GM21390 (cell line): Measurements from ENCODE around the gene MAPK12.

ENCODE experiments used
- ATAC-seq: cut with Tn5 transposase; IDR thresholded peaks from one replicate; pipeline ENCODE4 v1.9.1; 2021; ENCODE audit not compliant: unreplicated experiment

MAPK12 gene

GRCh38 chr22:50299785-50300619 is 38.5 kb upstream of the MAPK12 start:
- ATAC-seq, result no peak

- no peak for ATAC-seq
Measured at GRCh38 chr22:50298937-50299784, 37.7 kb upstream of the MAPK12 start.

DNA sequence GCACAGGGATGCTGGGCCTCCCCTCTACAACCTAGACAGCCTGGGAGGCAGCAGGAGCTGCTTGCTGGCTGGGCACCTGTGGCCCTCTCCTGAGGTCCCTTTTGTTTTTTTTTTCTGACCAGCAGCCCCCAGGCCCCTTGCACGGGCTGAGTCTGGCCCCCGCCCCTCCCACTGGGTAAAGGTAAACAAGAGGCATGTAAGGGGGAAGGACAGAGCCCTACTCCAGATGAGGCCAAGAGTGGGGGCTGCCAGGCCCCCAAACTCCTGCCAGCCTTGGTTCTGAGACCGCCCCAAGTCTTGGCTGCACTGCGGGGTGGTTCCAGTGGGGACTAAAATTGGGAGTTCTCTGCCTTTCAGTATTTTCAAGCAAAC is 36.8 kb upstream of the MAPK12 start:
- ATAC-seq, result no peak

DNA sequence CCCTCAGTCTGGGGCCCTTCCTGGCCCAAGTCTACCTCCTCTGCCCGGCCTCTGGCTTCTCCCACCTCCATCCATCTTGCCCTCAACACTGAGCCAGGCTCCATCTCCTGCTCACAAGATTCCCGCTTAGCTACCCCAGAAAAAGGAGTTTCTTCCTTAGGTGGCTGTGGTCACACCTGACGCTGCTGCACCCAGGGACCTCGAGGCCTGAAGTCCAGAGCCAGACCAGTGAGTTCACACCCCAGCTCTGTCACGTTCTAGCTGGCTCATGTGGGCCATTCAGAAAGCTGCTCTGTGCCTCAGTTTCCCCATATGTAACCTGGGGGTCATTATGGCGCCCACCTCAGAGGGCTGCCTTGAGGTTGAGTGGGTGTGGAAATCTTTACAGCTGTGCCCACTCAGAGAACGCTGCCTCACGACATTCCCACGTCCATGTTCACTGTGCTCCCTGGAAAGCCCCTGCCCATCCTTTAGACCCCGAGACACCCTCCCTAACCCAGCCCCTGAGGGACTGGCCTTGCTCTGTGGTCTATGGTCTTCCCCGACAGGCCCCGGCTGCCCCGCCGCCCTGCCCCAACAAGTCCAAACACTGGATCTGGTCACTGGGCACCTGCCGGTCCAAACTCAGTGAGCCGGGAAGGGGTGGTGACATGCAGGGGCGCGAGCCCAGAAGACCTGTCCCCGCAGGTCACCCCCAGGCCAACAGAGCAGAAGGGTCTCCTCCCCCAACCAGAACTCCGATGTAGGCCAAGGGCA is 36.2 kb upstream of the MAPK12 start:
- no peak for ATAC-seq

GRCh38 chr22:50296658-50297490 is 35.4 kb upstream of the MAPK12 start:
- ATAC-seq, result no peak

- ATAC-seq, result no peak
Measured at GRCh38 chr22:50294319-50294656, 32.8 kb upstream of the MAPK12 start.

DNA sequence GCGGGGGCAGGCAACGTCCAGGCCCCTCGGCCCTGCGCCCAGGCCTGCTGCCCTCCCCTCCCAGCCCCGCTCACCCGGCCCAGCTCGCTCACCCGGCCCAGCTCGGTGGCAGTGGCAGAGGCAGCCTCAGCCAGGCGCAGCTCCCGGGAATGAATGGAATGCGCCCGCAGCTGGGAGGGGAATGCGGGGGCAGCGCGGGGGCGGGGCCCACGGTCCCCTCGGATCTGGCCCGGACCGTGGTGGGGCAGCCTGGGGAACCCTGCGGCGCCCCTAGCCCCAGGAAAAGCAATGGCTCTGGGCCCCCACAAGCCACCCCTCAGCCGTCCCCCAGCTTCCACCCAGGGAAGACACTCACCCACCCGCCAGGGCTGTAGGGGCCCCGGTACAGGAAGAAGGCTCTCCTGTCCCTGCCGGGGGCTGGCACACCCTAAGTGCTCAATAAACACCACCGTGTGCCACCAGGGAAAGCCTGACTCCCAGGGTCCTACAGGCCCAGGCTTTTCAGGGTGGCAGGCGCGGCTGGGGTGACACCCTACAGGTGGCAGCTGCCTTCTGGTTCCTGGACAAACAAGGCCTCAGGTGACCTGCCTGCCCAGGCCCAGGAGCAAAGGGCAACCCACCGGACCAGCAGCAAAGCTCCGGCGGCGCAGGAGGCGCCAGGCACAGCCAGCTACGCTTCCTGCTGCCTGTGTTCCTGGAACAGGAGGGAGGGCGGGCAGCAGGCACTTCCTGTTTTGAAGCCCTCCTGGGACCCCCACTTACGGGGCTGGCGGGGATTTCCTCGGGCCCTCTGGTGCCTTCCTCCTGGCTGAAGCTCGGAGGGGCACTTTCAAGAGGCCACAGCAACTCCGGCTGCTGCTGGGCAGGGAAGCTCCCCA is 32.2 kb upstream of the MAPK12 start:
- no peak for ATAC-seq

DNA sequence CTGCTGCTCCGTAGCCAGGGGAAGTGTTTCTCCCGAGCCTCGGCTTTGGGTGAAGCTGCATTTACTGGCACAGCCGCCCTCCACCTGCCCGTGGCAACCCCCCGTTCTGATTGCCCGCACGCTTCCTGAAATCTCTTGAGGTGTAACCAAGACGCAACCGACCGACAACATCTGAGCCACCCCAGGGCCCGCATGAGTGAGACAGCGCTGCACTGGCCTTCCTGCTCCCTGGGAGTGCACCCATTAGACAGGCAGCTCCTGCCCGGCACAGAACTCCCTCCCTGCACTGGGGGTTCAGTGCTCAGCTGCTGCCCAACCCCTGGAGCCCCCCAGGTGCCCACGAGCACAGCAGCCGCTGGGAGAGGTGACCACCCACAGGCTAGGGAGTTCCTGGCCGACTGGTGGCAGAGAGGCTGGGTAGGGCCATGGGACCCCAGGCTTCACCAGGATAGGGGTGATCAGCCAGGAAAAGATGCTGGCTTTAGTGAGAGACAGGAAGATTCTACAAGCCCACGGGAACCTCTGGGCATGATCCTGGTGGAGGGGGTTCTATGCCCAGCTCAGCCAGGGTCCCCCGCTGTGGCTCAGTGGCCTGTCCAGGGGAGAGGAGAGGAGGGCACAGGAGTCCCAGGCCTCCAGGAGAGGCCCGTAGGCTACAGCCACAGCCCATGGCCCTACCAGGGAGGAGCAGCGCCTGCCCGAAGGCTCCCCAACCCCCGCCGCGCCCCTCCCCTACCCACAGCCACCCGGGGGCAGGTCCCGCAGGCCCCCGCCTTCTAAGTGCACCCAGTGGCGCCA is 31.4 kb upstream of the MAPK12 start:
- ATAC-seq, result no peak

- ATAC-seq, result no peak
Measured at GRCh38 chr22:50289942-50290630, 28.6 kb upstream of the MAPK12 start.

DNA sequence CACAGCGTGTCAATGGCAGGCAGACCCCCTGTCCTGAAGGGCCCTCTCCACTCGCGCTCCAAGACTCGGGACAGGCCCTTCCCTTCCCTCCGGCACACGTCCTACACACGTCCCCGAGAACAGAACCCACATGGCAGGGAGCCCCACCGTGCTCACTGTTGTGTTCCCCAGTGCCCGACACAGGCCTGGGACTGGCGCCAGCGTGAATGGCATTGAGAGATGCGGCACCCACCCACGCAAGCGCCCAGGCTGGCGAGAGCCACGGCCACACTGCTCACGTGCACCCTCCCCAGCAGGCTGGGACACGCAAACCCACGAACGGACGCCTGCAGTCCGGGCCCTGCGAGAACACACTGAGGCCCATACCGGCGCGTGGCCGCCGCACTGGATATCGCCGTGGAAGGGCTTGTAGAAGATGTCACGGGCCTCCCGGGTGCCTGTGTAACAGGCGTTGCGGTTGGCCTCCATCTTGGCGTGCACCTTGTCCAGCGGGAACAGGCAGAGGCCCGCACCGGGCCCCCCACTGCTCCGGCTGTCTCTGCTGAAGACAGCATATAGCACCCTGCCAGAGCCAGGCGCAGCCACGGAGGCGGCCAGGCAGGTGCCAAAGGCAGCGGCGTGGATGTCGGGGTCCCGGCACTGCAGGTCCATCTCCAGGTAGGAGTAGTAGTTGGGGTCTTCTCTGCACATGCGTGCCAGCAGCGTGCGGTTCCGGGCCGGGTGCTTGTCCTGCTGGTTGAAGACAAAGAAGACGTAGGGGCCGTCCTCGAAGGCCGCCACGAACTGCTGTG is 27.9 kb upstream of the MAPK12 start:
- ATAC-seq, result no peak

GRCh38 chr22:50287731-50288130 is 26.2 kb upstream of the MAPK12 start:
- no peak for ATAC-seq

DNA sequence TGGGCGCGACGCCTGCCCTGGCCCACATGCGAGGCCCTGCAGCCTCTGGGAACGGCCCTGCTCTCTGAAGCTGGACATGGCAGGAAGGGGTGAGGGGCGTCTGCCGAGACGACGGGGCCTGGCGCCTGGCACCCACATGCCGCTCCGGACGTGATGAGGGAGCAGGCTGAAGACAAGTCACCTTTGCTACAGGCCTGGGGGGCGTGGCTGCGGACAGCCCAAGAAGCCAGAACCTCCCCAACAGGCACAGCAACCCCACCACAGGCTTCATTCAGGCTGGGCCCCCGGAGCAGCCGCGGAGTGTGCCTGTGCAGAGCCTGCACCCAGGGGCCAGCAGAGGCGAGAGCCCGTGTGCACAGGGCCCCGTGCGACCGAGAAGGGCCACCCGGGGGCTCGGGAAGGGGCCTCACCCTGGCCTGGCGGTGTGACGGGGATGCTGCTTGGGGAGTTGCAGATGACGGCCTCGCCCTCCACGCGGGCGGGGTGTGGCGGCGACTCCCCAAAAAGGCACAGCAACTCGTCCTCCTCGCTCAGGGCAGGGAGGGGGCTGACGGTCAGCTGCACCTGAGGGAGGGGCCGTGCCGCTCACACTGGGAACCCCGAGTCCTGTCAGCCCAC is 25.3 kb upstream of the MAPK12 start:
- ATAC-seq, result no peak

- no peak for ATAC-seq
Measured at GRCh38 chr22:50286275-50286674, 24.8 kb upstream of the MAPK12 start.

- no peak for ATAC-seq
Measured at GRCh38 chr22:50285568-50286229, 24.2 kb upstream of the MAPK12 start.

DNA sequence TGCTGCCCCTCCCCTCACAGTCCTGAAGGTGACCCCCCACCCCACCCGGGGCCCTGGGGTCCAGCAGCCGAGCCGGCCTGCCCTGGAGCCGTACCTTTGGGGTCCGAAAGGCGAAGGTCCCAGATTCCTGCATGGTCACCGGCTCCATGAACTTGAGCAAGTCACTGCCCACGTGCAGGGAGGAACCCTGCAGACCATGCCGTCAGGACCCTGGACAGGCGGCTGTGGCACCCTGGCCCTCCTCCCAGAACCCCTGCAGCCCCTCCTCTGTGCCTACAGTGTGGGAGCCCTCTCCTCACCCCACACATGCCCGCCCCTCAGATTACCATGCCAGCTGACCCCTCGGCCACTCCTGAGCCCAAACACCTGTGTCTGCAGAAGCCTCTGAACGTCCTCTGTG is 23.0 kb upstream of the MAPK12 start:
- no peak for ATAC-seq

GRCh38 chr22:50283821-50284220 is 22.3 kb upstream of the MAPK12 start:
- no peak for ATAC-seq
